HCT116 (cell line): ENCODE data around the gene SERPINB6.

Experiments used
- CTCF ChIP-seq, 3 experiments: fragments of 200-600 bp in 1 of 3; sonication (generic) in 1 of 3; IDR thresholded peaks in 2 of 3; conservative IDR thresholded peaks in 1 of 3; 2 replicates each; pipeline ENCODE4 v1.5.1; 2012 to 2017; ENCODE audit warnings: low read depth in 2 of 3, low read length in 2 of 3, antibody characterized with exemption in 1 of 3, borderline replicate concordance in 1 of 3, control low read depth in 1 of 3, mild to moderate bottlenecking in 1 of 3, mixed read lengths in 1 of 3, mixed run types in 1 of 3, moderate library complexity in 1 of 3; ENCODE audit not compliant: insufficient read depth in 1 of 3
- EZH2 ChIP-seq: fragments of 200-600 bp; sonication (generic); IDR thresholded peaks from 2 replicates; pipeline ENCODE4 v1.6.1; 2017; ENCODE audit warnings: antibody characterized with exemption, mixed run types
- EZH2phosphoT487 ChIP-seq: fragments of 200-600 bp; IDR thresholded peaks from 2 replicates; pipeline ENCODE4 v1.6.1; 2018; ENCODE audit warnings: antibody characterized with exemption, borderline replicate concordance
- FOSL1 ChIP-seq: IDR thresholded peaks from 2 replicates; pipeline ENCODE4 v1.6.1; 2012; ENCODE audit warnings: low read depth
- JUND ChIP-seq: IDR thresholded peaks from 2 replicates; pipeline ENCODE4 v1.6.1; 2012
- MAX ChIP-seq: IDR thresholded peaks from 2 replicates; pipeline ENCODE4 v1.6.1; 2012
- POLR2A ChIP-seq: IDR thresholded peaks from 2 replicates; pipeline ENCODE4 v1.7.0; 2011; ENCODE audit warnings: borderline replicate concordance; ENCODE audit not compliant: insufficient read depth, insufficient read length; ENCODE audit errors: extremely low read depth
- POLR2AphosphoS5 ChIP-seq: IDR thresholded peaks from 2 replicates; pipeline ENCODE4 v1.6.1; 2011; ENCODE audit warnings: mild to moderate bottlenecking, low read depth, low read length, moderate library complexity
- RAD21 ChIP-seq: IDR thresholded peaks from 2 replicates; pipeline ENCODE4 v1.6.1; 2012; ENCODE audit warnings: low read depth, mild to moderate bottlenecking
- REST ChIP-seq: IDR thresholded peaks from 2 replicates; pipeline ENCODE4 v1.6.1; 2012; ENCODE audit warnings: low read depth
- SP1 ChIP-seq: IDR thresholded peaks from 2 replicates; pipeline ENCODE4 v1.6.1; 2012; ENCODE audit warnings: low read depth
- YY1 ChIP-seq: IDR thresholded peaks from 2 replicates; pipeline ENCODE4 v1.6.1; 2011; ENCODE audit warnings: low read length, low read depth, moderate library complexity, mild to moderate bottlenecking; ENCODE audit not compliant: insufficient replicate concordance; ENCODE audit errors: extremely low read depth

- TF ChIP-seq JUND = no peak
- no peak for TF ChIP-seq EZH2phosphoT487
- TF ChIP-seq POLR2AphosphoS5 = no peak
- no peak for TF ChIP-seq CTCF (IDR thresholded peaks at IDR 0.05 in 2 of 3, conservative IDR thresholded peaks at IDR 0.05 in 1 of 3; ENCODE audit: borderline replicate concordance in 1 of 3, insufficient read depth in 1 of 3, low read depth in 2 of 3, low read length in 2 of 3)
- TF ChIP-seq EZH2 = no peak
- TF ChIP-seq POLR2A = no peak
- TF ChIP-seq YY1 = no peak
- TF ChIP-seq FOSL1 = no peak
- no peak for TF ChIP-seq RAD21
- TF ChIP-seq REST = no peak
- no peak for TF ChIP-seq SP1
- TF ChIP-seq MAX = no peak
These were observed 3.4 kb downstream of the SERPINB6 start for GRCh38 chr6:2967936-2968335.
